Adrenal gland (tissue), 12 donors: ENCODE measurements around the gene SRC. TPM values are rescaled to one million over a fixed set of nuclear protein-coding genes. Genes with fewer than 3 reads are reported as not detected.

ENCODE experiments used
- DNase-seq, 7 donors: peaks; one replicate each; pipeline ENCODE4 v3.0.0-alpha.2; 2019 to 2020
- H3K27ac ChIP-seq, 5 donors: fragments of 200-600 bp; sonication (generic) in 4 of 5; 1 replicate in 3 of 5; 2 replicates in 2 of 5; pipeline versions ENCODE4 v1.5.1 to v1.8.0; 2016 to 2020; ENCODE audit warnings: mild to moderate bottlenecking in 1 of 5
- H3K27me3 ChIP-seq: fragments of 200-600 bp; 2 replicates; pipeline ENCODE4 v1.8.0; 2021
- H3K36me3 ChIP-seq, 2 donors: fragments of 200-600 bp; replicated peaks in 1 of 2; 1 replicate in 1 of 2; 2 replicates in 1 of 2; pipeline versions ENCODE4 v1.5.1 to v1.8.0; 2018 to 2022
- H3K4me1 ChIP-seq, 2 donors: fragments of 200-600 bp; replicated peaks in 1 of 2; 1 replicate in 1 of 2; 2 replicates in 1 of 2; pipeline versions ENCODE4 v1.5.1 to v1.8.0; 2018 to 2021
- H3K4me3 ChIP-seq, 4 donors: fragments of 200-600 bp; sonication (generic) in 3 of 4; one replicate each; pipeline ENCODE4 v1.5.1; 2016 to 2018
- H3K9me3 ChIP-seq, 3 donors: fragments of 200-600 bp; sonication (generic) in 1 of 3; replicated peaks in 1 of 3; 1 replicate in 2 of 3; 2 replicates in 1 of 3; pipeline versions ENCODE4 v1.5.1 to v1.8.0; 2016 to 2021
- POLR2A ChIP-seq, 2 donors: fragments of 450-650 bp; IDR thresholded peaks; one replicate each; pipeline ENCODE4 v1.6.1; 2017; ENCODE audit warnings: antibody characterized with exemption in 2 of 2, mild to moderate bottlenecking in 2 of 2, moderate library complexity in 1 of 2
- WGBS, 4 donors: extraction: QIAGEN DNeasy Blood & Tissue Kit in 2 of 4; methylation state at CpG; one replicate each; pipeline versions ENCODE4 v1.1.5 to v1.1.7; 2013 to 2017; 5-methylcytosine and 5-hydroxymethylcytosine counted together
- intact Hi-C, 2 donors: fragments of 100-400 bp; cut with DNase I; formaldehyde crosslinking; loops; one replicate each; pipeline versions ENCODE4 v1.14.1 to v1.15.0; 2022 to 2023
- polyA plus RNA-seq, 3 donors: library from polyadenylated mRNA; stranded (reverse); fragments of 200-250 nt in 2 of 3; fragments of 350-450 nt in 1 of 3; fragmentation: Illumina TruSeq in 1 of 3; extraction: RNeasy Lipid Tissue Mini Kit (QIAGEN cat#74804) in 1 of 3; gene quantifications; one replicate each; pipeline ENCODE4 v1.2.3, GENCODE V29; 2013 to 2014
- total RNA-seq, 9 donors: library from RNA; depleted of rRNA in 4 of 9; stranded (reverse); fragments of >200 nt in 4 of 9; fragments of 120-200 nt in 1 of 9; fragmentation: NEBNext Ultra II Directional in 1 of 9; extraction: Animal tissue kit (Norgen Biotek cat#: 25700) in 1 of 9; gene quantifications; one replicate each; pipeline versions ENCODE4 v1.1.0 to v1.2.4, GENCODE V29; 2013 to 2023
- TF ChIP-seq, protein P1 (sequence below), 6 experiments: fragments of 450-650 bp in 4 of 6; fragments of 200-600 bp in 2 of 6; sonication (generic) in 1 of 6; IDR thresholded peaks; 1 replicate in 5 of 6; 2 replicates in 1 of 6; pipeline versions ENCODE4 v1.5.1 to v1.8.0; 2016 to 2021; ENCODE audit warnings: antibody characterized with exemption in 6 of 6, mild to moderate bottlenecking in 2 of 6, moderate library complexity in 1 of 6
- donor health status: healthy with polysubstance abuse.
- donor health status: Bipolar disorder and iron deficiency.
- donor health status: DM: yes; HTN: yes; CAD: no.
- donor health status: DM: no; HTN: no; CAD: no.
- donor health status: DM: no; HTN: no; CAD: no.
- donor health status: DM: yes; HTN: yes; CAD: no.

The SRC gene
- total and polyA plus RNA-seq, 12 donors, result 10.6 to 83.0 (median 52.7) TPM

DNA sequence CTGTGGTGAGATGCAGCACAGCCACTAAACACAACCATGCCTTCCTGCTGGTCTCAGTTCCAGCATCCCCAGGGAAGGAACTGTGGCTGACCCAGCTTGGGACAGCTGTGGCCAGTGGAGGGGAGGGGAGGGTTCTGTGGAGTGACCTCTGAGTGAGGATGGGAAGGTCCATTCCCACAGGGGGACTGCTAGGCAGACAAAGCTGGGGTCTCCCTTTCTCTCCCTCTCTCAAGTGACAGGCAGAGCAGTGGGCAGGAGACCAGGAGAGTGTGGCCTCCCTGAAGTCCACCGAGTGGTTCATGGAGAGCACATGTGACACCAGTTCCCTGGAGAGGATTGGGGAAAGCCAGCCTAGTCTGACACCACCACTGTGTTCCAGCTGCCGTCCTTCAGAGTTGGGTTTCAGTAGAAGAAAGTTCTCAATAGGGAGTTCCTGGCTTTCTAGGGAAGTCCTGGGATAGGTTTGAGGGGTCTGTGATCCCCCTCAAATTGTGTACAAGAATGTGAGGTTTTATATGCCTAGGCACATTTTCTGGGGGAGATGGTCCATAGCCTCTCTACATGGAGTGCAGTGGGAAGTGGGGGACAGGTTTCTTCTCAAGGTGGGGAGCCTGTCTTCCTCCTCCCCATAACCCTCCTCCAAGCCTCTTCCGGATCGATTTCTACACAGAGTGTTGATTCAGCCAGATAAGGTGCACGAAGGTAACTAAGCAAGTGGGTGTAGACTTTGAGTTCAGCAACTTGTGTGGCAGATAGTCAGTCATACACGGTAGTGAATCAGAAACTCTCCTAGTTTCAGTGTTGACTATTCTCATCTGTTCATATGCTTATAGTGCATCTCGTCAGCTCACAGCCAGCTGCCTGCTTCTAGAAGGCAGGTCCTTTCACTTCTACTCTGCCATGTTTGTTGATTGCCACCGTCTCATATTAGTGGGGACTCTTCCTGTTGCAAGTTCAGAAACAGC, 37.6 kb upstream of the SRC start:
- Histone ChIP-seq H3K4me1 (peaks cover 0 to 18% of the 10 kb centered on the region in 2 donors), H3K36me3 (peaks cover 0 to 5% of the 10 kb centered on the region in 2 donors), H3K27me3 (no peaks in the 10 kb centered on the region), H3K4me3 (no peak overlapping the region), H3K27ac (peak overlapping the region in 1 of 5 donors; percentile 10), H3K9me3 (no peaks in the 10 kb centered on the region)
- DNase-seq, result peak in 1 of 7 donors; percentile 55
- 86 to 94% (median 90%) methylated on average over 7 to 8 of the region's 8 CpGs for whole genome bisulfite sequencing, 4 donors
- TF ChIP-seq POLR2A (IDR thresholded peaks at IDR 0.05), result no peak
- TF ChIP-seq, protein P1, sequence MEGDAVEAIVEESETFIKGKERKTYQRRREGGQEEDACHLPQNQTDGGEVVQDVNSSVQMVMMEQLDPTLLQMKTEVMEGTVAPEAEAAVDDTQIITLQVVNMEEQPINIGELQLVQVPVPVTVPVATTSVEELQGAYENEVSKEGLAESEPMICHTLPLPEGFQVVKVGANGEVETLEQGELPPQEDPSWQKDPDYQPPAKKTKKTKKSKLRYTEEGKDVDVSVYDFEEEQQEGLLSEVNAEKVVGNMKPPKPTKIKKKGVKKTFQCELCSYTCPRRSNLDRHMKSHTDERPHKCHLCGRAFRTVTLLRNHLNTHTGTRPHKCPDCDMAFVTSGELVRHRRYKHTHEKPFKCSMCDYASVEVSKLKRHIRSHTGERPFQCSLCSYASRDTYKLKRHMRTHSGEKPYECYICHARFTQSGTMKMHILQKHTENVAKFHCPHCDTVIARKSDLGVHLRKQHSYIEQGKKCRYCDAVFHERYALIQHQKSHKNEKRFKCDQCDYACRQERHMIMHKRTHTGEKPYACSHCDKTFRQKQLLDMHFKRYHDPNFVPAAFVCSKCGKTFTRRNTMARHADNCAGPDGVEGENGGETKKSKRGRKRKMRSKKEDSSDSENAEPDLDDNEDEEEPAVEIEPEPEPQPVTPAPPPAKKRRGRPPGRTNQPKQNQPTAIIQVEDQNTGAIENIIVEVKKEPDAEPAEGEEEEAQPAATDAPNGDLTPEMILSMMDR (IDR thresholded peaks at IDR 0.05), result no peak
- intact Hi-C loops, result no loop called here

DNA sequence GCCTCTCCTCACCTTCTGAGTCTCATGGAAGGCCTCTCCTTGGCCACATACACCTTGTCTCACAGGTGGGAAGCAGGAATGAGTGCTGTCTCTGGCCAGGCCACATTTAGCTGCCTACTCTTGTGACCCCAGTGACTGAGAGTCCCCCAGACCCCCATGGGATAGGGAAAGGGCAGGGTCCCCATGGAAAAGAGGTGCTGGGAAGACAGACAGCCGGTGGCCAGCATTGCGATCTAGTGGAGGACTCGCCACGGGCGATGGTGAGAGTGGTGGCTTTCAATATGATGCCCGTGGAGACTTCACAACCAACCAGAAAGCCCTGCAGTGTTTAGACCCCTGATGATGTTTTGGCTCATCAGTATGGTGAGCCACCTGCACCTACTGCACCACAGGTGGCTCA, 36.6 kb upstream of the SRC start:
- 90 to 100% (median 97%) methylated on average over 2 to 6 of the region's 6 CpGs for whole genome bisulfite sequencing, 4 donors
- Histone ChIP-seq H3K9me3 (no peaks in the 10 kb centered on the region), H3K36me3 (no peaks in the 10 kb centered on the region), H3K4me1 (peaks cover 3 to 27% of the 10 kb centered on the region in 2 donors), H3K27me3 (no peaks in the 10 kb centered on the region), H3K4me3 (no peak overlapping the region), H3K27ac (peak overlapping the region in 2 of 5 donors; percentile 21 to 60)
- intact Hi-C loops, result no loop called here
- TF ChIP-seq, protein P1 (IDR thresholded peaks at IDR 0.05), result no peak
- TF ChIP-seq POLR2A (IDR thresholded peaks at IDR 0.05), result no peak
- DNase-seq, result peak in 1 of 7 donors; percentile 37

DNA sequence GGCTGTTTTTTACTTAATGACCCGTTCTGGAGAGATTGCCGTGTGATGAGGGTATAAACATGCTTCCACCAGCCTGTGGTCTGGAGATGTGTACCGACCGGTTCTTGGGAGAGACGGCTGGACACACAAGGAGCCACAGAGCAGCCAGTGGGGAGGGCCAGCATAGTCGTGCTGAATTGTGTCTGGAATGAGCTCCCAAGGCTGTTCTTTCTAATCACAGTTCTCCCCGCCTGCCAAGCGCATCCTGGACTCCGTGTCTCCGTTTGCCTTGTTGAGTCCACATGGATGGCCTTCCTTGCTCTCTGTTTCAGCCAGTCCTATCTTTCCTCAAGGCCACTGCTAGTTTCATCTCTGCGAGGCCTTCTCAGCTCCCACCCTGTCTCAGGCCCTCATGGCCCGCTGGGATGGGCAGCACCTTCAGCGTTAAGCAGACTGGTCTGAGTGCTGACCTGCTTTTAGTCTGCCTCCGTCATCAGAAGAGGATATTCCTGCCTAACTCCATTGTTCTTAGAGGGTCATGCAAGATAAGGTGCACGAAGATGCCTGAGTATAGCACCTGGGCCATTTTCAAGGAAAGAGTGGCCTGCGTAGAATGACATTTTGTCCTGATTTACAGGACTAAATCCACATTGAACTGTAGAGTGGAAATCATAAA, 35.9 kb upstream of the SRC start:
- no peaks in the 10 kb centered on the region for H3K36me3 ChIP-seq
- TF ChIP-seq POLR2A (IDR thresholded peaks at IDR 0.05), result no peak
- TF ChIP-seq, protein P1 (IDR thresholded peaks at IDR 0.05), result no peak
- H3K4me3 ChIP-seq, result no peak overlapping the region
- intact Hi-C loops, result no loop called here
- peak in 6 of 7 donors; percentile 57 to 78 (median 70) for DNase-seq
- H3K27ac ChIP-seq, result peak overlapping the region in 2 of 5 donors; percentile 56 to 60
- no peaks in the 10 kb centered on the region for H3K27me3 ChIP-seq
- 40 to 55% (median 51%) methylated on average over 15 to 16 of the region's 16 CpGs for WGBS, 4 donors
- peaks cover 7 to 35% of the 10 kb centered on the region in 2 donors for H3K4me1 ChIP-seq
- H3K9me3 ChIP-seq, result no peaks in the 10 kb centered on the region

DNA sequence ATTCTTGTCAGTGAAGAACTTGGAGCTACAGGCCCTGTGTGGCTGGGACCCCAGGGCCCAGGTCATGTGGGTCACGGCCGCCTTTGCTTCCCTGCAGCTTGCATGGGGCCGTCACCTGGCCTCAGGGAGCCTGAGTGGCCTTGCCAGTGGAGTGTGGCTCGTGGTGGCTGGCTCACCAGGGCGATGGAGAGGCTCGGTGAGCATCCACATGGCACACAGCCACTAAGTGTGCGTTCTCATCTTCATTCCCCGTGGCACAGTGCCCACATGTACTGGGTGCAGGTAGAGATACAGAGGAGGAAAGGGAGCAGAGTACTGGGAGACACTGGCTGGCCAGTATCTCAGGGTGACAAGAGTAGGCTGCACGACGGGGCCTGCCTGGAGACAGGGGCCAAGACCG, 35.0 kb upstream of the SRC start:
- intact Hi-C loops, result no loop called here
- Histone ChIP-seq H3K9me3 (no peaks in the 10 kb centered on the region), H3K27ac (peak overlapping the region in 1 of 5 donors; percentile 60), H3K4me3 (no peak overlapping the region), H3K36me3 (no peaks in the 10 kb centered on the region), H3K27me3 (no peaks in the 10 kb centered on the region), H3K4me1 (peaks cover 7 to 43% of the 10 kb centered on the region in 2 donors)
- TF ChIP-seq POLR2A (IDR thresholded peaks at IDR 0.05), result no peak
- TF ChIP-seq, protein P1 (IDR thresholded peaks at IDR 0.05), result no peak
- peak in 1 of 7 donors; percentile 55 for DNase-seq
- 70 to 89% (median 81%) methylated on average over 10 to 11 of the region's 11 CpGs for WGBS, 4 donors
